Activated CD8-positive, alpha-beta memory T cell treated with anti-CD3 and anti-CD28 coated beads for 1 hour (primary cell): ENCODE measurements around the gene TM9SF4.
"Not testable (repeated sequence)": the region's sequence is repeated elsewhere in the genome, so short reads cannot be mapped to it uniquely, and the experiment has no call there.

Source experiments
- DNase-seq, 2 donors: peaks; one replicate each; pipeline ENCODE4 v3.0.0-alpha.2; 2020; ENCODE audit warnings: low read depth in 1 of 2; ENCODE audit errors: extremely low read depth in 1 of 2

Gene TM9SF4

GRCh38 chr20:32188376-32189122 is 79.0 kb downstream of the TM9SF4 start:
- no peak for DNase-seq

DNA sequence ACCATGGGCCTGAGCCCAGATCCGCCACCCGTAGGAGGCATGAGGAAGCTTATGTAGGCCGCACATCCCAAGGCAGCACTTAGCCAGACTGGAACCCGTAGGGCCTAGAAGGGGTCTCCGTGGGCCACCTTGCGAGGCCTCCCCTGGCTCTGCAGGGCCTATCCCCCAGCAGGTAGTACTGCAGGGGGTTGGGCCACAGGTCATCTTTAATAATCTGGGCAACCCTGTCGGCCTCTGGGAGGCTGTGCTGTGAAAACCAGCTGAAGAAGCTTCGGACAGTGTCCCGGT is 79.6 kb downstream of the TM9SF4 start:
- no peak for DNase-seq

- no peak for DNase-seq
Measured at GRCh38 chr20:32189691-32190615, 80.4 kb downstream of the TM9SF4 start.

DNA sequence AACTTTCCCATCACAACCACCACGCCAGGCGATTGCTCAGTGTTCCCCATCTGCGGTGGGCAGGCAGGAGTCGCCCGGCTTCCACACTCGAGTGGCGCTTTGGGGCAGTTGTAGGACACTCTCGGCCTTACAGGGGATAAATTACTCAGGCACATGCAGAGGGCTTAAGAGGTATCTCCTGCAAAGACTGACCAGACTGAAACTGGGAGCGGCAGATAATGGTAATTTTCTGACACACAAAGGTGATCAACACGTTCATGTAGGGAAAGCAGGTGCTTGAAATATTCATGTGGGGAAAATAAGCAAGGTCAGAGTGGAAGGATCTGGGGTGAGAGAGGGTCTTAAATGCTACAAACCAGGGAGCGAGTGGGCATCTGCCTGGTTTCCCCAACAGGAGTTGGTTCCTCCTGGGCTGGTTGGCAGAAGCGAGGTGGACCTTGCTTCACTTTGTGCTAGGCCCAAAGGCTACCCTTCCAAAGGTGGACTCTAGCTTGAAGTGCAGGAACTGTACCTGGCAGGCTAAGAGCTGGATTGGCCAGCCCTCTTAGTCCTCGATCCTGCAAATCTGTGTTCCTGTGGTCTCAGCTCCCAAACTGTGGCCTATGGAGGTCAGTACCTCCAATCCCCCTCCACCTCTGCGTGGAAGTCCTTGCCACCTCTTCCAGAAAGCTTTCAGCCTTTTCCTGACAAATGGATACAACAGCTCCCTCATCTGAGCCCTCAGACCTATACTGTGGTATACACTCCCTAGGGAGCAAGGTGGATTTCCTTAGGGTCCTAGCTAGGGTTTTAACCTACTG is 81.3 kb downstream of the TM9SF4 start:
- DNase-seq, result no peak

DNA sequence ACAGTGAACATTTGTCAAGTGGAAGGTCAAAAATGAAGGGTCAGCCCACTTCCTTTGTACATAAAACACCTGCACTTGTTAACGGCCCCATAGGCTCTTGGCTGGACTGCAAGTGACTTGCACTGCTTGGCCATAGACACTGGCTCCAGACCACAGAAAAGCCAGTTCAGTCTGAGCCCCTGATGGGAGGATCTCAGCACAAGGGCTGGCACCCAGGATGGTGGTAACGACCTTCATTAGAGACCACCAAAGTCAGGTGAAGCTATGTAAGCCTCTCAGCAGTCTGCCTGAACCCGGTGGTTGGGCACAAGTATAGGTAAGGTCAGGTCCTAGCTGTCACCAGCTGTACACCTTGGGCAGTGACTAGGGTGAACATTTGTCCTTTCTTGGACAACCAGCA is 81.9 kb downstream of the TM9SF4 start:
- no peak for DNase-seq

- DNase-seq, result no peak
Measured at GRCh38 chr20:32191873-32192272, 82.4 kb downstream of the TM9SF4 start.

- no peak for DNase-seq
Measured at GRCh38 chr20:32192698-32193097, 83.2 kb downstream of the TM9SF4 start.

DNA sequence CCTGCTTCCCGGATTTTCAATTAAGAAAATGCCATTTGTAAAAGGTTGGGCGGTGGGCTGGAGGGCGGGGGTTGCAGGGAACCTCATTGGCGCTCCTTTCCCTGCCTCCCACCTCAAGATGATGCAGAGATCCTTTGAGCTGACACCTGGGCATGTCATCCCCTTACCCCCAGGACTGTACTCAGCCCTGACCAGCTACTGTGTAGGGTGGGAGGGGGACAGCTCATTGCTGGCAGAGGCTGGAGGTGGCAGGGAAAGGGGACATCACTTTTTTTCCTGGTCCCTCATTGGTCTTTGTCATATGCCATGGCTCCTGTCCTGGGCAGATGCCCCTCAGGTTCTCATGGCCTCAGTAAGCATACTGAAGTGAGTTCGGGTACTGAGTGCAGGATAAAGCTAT is 83.8 kb downstream of the TM9SF4 start:
- DNase-seq, result not testable (repeated sequence)

DNA sequence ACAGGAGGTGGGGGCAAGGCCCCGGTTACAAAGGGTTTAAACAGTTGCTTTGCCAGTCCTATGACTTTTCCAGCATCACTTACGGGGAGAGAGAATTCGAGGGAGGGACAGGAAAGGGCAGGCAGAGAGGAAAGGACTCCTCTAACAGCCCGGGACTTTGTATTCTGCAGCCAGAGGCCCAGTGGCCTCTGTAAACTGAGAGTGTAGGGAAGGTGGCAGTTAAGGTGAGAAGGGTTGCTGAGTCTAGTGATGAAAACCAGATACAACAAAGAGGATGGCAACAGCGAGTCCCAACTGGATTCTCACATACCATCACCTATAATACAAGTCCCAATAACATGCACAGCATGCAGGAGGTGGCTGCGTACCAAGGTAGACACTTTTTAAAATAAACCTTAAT is 84.5 kb downstream of the TM9SF4 start:
- DNase-seq, result no peak

- no peak for DNase-seq
Measured at GRCh38 chr20:32195581-32195980, 86.1 kb downstream of the TM9SF4 start.

GRCh38 chr20:32196613-32197012 is 87.1 kb downstream of the TM9SF4 start:
- DNase-seq, result not testable (repeated sequence)

- not testable (repeated sequence) for DNase-seq
Measured at GRCh38 chr20:32197136-32197535, 87.6 kb downstream of the TM9SF4 start.

DNA sequence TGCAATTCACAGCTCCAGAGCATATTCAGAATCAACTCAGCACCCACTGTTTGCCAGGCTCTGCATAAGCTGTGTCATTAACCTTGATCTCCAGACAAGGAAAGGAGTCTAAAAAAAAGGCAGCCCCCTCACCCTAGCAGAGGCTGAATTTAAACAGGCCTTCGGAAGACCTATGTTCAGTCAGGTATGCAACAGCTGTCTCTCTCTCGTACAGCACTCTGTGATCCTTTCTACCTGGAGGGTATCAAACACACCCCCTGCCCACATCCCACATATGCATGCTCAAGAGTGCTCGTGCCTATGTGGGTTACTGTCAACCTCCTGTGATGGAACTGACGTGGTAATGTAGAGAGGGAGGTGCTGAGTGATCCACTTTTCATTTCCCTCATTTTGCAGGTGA is 89.5 kb downstream of the TM9SF4 start:
- DNase-seq, result no peak

DNA sequence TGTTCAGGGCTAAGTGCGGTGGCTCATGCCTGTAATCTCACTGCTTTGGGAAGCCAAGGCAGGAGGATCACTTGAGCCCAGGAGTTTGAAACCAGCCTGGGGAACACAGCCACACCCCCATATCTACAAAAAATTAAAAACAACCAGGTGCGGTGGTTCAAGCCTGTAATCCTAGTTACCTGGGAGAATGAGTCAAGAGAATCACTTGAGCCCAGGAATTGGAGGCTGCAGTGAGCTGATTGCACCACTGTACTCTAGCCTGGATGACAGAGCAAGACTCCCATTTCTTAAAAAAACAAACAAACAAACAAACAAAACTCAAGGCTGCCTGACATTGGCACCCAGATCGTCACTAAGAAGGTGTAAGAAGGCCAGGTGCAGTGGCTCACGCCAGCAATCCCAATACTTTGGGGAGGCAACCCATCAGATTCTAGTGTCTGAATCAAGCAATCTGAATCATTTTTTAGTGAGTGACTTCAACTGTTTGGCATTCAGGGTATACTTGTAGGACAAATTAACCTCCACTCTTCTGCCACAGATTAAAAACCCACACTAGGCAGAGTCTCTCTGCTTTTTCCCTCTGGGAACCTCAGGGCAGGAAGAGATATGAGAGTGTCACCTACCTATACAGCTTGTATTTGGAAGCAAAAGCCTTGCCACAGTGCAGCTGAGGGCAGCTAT is 91.9 kb downstream of the TM9SF4 start:
- no peak for DNase-seq

DNA sequence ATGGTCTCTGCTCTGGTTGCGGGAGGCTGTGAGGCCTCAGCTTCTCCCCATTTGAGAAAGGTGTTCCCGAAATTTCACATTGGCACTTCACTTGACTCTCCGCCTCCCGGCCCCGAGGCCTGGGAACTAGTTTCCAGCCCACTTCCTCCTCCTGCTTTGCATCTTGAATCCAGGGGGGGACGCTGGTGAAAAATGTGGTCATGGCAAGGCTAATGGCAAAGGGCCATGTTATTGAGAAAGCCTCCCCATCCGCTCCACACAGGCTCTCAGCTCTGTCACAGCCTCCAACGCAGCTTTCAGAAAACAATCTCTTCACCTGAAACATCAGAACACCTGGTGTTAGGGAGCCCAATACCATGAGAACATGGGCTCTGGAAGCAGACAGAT is 92.5 kb downstream of the TM9SF4 start:
- no peak for DNase-seq

- DNase-seq, result no peak
Measured at GRCh38 chr20:32203356-32204204, 94.1 kb downstream of the TM9SF4 start.

- DNase-seq, result no peak
Measured at GRCh38 chr20:32204205-32205109, 94.9 kb downstream of the TM9SF4 start.

DNA sequence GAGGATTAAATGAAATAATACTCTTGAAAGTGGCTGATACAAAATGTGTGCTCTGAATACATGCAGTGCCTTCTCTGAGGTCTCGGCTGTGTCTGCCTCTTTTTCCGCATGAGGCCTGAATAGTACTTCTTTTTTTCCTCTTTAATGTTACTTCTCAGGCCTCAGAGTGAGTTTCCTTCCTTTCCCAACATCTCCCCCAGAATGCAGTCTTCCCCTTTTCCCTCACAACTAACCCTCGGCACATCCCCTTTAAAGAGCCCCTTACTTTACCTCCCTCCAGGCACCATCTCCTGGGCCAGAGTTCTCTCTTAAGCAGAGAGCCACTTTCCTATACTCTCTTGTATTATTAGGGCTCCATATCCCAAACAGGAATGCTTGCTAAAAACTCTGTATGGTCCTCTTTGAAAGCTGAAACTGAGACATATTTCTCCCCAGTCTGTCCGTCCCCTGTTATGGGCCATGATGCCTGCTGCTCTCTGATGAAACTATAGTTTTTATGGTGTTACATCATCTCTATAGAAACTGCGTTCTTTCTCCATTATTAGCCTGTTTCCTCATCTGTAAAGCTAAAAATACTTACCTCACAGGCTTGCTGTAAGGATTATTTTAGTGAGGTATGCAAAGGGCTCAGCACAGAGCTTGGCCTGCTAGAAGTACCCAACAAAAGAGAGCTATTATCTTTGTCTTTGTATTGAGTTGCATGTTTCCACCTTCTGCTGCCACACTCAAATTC is 95.8 kb downstream of the TM9SF4 start:
- DNase-seq, result no peak
